Activated CD8-positive, alpha-beta memory T cell treated with anti-CD3 and anti-CD28 coated beads for 4 hours (primary cell): ENCODE data around the gene PIWIL4.
"Not testable (repeated sequence)": the region's sequence is repeated elsewhere in the genome, so short reads cannot be mapped to it uniquely, and the experiment has no call there.

ENCODE experiments used
- DNase-seq, 2 donors: peaks; one replicate each; pipeline ENCODE4 v3.0.0-alpha.2; 2020; ENCODE audit warnings: low read depth in 2 of 2

The PIWIL4 gene

GRCh38 chr11:94638301-94638901, 71.2 kb downstream of the PIWIL4 start:
- no peak for DNase-seq

- no peak for DNase-seq
Measured at GRCh38 chr11:94638902-94639373, 71.8 kb downstream of the PIWIL4 start.

- no peak for DNase-seq
Measured at GRCh38 chr11:94639901-94640721, 72.9 kb downstream of the PIWIL4 start.

GRCh38 chr11:94641167-94641761, 74.1 kb downstream of the PIWIL4 start:
- no peak for DNase-seq

GRCh38 chr11:94643186-94643585, 76.0 kb downstream of the PIWIL4 start:
- DNase-seq = not testable (repeated sequence)

- DNase-seq = no peak
Measured at GRCh38 chr11:94647926-94648325, 80.8 kb downstream of the PIWIL4 start.

- DNase-seq = no peak
Measured at GRCh38 chr11:94648789-94649188, 81.6 kb downstream of the PIWIL4 start.

GRCh38 chr11:94649254-94649653, 82.1 kb downstream of the PIWIL4 start:
- no peak for DNase-seq

- DNase-seq = no peak
Measured at GRCh38 chr11:94649964-94650623, 82.9 kb downstream of the PIWIL4 start.

- DNase-seq = no peak
Measured at GRCh38 chr11:94650756-94651155, 83.6 kb downstream of the PIWIL4 start.

GRCh38 chr11:94652735-94653284, 85.6 kb downstream of the PIWIL4 start:
- no peak for DNase-seq

- DNase-seq = no peak
Measured at GRCh38 chr11:94653561-94653960, 86.4 kb downstream of the PIWIL4 start.

- DNase-seq = no peak
Measured at GRCh38 chr11:94654201-94654600, 87.0 kb downstream of the PIWIL4 start.

- DNase-seq = no peak
Measured at GRCh38 chr11:94655291-94655690, 88.1 kb downstream of the PIWIL4 start.

- no peak for DNase-seq
Measured at GRCh38 chr11:94655956-94656355, 88.8 kb downstream of the PIWIL4 start.

GRCh38 chr11:94656968-94657367, 89.8 kb downstream of the PIWIL4 start:
- DNase-seq = no peak

- DNase-seq = no peak
Measured at GRCh38 chr11:94657629-94658028, 90.5 kb downstream of the PIWIL4 start.

- no peak for DNase-seq
Measured at GRCh38 chr11:94658386-94658785, 91.2 kb downstream of the PIWIL4 start.

- no peak for DNase-seq
Measured at GRCh38 chr11:94658888-94659287, 91.7 kb downstream of the PIWIL4 start.

- no peak for DNase-seq
Measured at GRCh38 chr11:94661444-94661843, 94.3 kb downstream of the PIWIL4 start.

GRCh38 chr11:94662065-94662779, 95.1 kb downstream of the PIWIL4 start:
- no peak for DNase-seq
